ENCODE measurements around the gene RAB40B.
A peak's percentile ranks its signal among the peaks of the same experiment; 100 is the strongest.

DNA sequence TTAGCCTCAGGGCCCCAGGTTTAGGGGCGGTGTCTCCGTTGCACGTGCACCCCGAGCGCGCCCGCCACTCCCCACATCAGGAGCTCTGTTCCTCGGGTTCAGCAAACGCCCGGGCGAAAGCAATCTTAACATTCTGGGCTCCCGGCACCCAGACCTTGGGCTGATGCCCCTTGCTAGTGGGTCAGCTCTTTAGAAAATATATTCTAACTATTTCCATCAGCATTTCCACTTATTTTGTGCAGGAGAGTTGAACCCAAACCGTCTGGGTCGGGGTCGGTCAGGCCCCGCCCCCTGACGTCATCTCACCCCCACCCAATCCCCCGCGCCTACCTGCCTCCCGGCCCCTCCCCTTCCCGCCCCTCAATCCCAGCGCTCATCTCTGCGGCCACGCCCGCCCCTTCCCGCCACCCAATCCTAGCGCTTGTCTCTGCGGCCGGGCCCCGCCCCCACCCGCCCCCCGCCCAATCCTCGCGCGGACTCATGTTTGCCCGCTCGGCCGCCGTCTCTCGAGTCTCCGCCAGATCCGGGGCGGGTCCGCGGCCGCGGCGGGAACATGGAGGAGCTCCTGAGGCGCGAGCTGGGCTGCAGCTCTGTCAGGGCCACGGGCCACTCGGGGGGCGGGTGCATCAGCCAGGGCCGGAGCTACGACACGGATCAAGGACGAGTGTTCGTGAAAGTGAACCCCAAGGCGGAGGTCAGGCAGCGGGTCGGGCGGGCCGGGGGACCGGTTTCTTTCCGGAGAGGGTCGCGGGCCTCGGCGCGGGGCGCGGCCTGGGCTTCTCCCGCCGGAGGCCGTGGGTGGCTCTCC lies 17.9 kb upstream of the RAB40B start, which contains the start of gene FN3KRP:
- TF ChIP-seq CTCF (IDR thresholded peaks at IDR 0.05) = no peak
- TF ChIP-seq POLR2A (IDR thresholded peaks at IDR 0.05) = peak in 1 of 2 donors; percentile 38
- peak; percentile 53 for TF ChIP-seq POLR2AphosphoS5 (IDR thresholded peaks at IDR 0.05)
